HG03025 (cell line): ENCODE measurements around the gene GRAMD4.

ENCODE experiments used
- ATAC-seq: cut with Tn5 transposase; IDR thresholded peaks from one replicate; pipeline ENCODE4 v1.9.1; 2021; ENCODE audit warnings: mild to moderate bottlenecking, moderate library complexity; ENCODE audit not compliant: unreplicated experiment, low FRiP score

GRAMD4 gene, protein sequence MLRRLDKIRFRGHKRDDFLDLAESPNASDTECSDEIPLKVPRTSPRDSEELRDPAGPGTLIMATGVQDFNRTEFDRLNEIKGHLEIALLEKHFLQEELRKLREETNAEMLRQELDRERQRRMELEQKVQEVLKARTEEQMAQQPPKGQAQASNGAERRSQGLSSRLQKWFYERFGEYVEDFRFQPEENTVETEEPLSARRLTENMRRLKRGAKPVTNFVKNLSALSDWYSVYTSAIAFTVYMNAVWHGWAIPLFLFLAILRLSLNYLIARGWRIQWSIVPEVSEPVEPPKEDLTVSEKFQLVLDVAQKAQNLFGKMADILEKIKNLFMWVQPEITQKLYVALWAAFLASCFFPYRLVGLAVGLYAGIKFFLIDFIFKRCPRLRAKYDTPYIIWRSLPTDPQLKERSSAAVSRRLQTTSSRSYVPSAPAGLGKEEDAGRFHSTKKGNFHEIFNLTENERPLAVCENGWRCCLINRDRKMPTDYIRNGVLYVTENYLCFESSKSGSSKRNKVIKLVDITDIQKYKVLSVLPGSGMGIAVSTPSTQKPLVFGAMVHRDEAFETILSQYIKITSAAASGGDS

DNA sequence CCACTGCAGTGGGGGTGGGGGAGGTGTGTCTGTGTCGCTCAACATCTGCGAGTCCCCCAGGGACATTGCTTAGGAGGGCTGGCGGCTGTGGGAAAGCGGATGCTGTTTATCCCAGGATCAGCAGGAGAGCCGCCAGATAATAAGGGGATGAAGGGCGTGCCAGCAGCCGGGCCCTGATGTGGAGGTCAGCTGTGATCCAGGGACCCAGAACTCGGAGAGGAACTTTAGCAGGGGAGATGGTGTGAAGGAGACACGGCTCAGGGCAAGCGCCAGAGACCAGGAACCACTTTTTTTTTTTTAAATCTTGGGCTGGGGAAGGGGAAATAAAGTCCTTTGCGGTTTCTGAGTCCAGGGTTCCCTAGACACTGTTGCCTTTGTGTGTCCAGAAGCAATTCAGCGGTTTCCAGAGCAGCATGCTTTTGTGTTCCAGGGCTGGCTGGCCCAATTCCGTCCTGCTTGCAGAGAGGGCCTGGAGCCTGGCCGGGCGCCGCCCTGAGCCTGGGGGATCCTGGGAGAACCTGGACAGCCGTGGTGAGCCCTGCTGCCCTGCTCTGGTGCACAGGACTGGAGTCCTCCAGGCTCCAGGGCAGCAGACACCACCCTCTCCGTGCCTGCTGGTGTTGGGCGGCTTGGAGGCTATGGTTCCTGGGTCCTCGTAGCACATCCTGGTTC, at the start of gene GRAMD4:
GRAMD4 (plus strand) TSS at position 557 of the 672 bp plus-strand sequence. CDS start 6,414 bp downstream, outside the sequence.
- no peak for ATAC-seq

DNA sequence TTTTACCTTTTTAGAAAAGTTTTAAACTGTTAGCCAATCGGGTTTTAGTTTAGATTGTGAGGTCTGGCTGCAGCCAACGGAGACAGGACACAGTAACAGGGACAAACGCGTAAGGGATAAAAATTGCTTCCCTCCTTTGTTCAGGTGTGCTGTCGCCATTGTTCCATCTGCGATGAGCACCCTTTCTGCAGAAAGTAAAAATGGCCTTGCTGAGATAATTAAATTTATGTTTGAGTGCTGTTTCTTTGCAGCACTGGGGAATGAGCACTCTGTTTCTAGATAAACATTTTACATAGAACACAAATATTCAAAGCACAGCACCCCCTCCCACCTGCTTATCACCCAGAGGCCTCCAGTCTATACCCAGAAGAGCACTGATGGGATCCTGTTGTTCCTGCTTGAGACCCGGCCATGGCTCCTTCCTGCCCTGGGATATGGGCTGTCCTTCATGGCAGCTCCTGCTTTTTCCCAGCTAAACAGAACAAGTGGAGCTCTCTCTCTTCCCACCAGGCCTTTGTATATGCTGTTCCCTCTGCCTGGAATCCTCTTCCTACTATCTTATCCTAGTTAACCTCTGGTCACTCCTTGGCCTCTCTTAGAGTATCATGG, 48.4 kb upstream of the GRAMD4 start:
- ATAC-seq = no peak

DNA sequence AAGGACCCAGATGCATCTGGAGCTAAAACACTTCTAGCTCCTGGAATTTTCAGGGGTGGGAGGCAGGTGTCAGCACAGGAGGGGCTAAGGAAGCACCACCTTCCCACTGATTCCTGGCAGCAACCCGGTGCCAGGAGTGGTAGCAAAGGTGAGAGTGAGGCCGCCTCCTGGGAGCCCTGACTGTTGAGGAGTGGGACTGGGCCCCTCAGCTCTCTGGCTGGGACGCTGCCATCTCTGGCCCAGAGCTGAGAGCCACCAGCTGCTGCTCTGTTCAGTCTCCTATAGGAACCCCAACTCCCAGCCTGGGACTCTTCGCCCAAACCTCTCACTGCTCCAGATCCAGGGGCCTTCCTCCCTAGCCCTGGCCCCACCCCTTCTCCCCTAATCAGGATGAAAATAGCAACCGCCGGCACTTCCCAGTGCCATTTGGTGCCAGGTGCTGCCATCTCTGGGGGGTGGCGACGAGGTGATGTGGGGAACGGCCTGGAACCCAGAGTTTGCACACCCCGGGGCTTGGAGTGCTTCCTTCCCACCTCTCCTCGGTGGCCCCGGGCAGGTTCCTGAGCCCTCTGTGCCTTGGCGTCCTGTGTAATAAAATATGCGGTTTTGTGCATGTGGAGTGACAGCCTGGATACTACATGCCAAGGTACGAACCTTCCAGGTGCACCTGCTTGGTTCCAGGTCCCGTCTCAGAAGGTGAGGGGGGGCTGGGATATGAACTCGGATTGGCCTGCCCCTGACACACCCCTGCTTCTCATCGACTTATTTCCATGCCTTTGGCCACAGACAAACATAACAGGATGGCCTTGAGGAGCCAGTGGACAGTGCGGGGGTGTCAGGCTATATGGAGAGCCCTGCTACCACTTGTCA, 47.0 kb upstream of the GRAMD4 start:
- no peak for ATAC-seq

DNA sequence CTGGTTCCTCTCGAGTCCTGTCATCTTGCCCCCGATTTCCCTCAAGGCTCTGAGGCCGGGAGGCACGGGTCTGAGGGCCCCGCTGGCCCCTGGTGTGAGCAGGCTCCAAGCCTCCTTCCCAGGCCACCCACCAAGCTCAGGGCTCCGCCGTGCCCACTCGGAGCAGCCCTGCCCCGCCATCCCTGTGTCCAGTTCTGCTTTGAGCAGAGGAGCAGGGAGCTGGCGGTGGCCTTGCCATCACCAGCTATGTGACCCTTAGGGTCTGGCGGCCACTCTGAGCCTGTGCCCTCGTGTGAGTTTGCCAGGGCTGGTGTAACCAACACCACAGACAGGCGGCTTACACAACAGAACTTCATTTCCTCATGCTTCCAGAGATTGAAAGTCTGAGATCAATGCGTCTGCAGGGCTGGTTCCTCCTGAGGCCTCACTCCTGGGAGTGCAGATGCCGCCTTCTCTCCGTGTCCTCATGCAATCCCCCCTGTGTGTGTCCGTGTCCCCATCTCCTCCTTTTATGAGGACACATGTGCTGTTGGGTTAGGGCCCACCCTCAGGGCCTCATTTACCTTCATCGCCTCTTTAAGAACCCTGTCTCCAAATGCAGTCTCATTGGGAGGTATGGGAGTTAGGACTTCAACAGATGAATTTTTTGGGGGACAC, 46.3 kb upstream of the GRAMD4 start:
- ATAC-seq = no peak

DNA sequence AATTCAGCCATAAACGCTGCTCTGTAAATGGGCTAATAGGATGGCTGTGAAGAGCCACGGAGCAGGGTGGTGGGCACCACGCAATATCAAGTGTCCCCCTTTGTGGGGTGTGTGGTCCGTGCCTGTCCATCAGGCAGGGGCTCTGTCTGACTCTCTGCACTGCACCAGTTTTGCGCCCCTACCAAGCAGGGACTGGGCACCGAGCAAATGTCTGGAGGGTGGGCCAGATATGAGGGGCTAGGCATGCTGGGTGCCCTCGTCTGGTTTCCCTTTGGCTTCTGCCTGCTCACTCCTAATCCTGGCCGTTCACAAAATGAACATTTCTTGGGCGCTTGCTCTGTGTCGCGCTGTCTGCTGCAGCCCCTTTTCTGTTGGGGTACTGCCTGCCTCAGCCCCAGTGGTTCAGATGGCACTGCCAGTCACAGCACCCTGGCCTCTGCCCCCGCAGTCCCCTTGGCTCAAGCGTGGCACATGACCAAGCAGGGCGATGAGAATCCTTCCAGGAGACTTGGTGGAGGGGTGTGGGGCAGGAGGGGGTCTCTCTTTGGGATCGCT, 45.7 kb upstream of the GRAMD4 start:
- no peak for ATAC-seq

DNA sequence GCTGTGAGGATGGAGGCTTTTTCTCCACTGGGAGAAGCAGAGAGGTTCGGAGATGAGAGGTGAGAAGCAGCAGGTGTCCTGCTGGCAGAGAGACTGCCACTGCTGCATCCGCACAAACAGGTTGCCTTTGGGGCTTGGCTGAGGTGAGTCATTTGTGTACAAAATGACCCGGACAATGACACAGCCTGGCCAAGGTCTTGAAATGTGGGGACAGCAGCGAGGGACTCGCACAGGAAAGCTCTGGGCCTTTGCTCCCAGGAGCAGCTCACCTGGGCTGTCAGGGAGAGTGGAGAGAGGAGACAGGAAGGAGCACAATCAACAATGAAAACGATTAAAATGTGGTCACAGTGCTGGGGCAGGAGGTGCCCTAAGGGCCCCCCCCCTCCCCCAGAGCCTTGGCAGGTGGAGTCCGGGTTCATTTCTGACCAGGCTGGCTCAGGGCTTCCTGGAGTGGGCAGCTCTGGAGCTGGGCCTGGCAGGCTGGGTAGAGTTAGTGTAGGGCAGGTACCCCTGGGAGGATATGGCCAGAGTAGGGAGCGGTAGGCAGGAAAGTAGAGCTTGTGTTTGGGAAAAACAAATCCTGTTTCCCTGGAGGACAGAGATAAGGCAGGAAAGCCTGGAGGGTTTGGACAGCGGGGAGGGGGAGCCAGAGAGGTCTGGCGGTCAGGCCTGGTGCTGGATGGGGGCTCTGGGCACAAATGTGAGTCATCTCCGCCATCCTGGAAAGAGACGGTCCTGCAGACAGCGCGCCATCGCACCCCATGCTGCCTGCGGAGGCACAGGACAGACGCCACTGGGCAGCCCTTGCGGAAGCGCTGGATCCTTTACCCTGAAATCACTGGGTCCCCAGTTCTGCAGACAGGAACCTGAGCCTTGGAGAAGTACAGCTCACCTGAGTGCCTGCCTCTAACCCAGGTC, 44.9 kb upstream of the GRAMD4 start:
- ATAC-seq = no peak

DNA sequence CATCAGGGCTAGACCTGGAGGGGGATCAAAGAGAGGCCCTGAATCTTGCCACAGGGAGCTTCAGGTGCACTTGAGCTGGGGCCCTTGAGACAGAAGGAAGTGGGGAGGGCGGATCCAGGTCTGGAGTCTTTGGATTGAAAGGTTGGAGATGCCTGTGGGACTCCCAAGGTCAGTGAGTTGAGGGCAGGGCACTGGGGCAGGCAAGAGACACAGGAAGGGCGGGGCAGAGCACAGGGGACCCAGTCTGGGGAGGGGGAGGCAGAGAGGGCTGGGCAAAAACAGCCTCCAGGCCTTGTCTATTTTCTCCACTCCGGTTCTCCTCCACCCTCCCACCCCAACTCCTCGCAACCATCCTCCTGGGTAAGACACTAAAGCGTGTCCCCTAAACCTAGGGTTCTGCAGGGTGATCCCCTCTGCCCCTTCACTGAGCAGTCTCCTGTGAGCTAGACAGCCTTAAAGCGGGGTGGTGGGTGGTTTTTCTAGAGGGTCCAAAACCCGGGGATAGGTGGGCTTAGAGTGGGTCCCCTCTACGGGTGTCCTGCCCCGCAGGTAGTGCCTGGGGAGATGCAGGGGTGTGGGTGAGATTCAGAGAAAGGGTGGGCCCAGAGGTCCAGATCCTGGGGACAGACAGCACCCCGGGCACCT, 44.2 kb upstream of the GRAMD4 start:
- no peak for ATAC-seq

DNA sequence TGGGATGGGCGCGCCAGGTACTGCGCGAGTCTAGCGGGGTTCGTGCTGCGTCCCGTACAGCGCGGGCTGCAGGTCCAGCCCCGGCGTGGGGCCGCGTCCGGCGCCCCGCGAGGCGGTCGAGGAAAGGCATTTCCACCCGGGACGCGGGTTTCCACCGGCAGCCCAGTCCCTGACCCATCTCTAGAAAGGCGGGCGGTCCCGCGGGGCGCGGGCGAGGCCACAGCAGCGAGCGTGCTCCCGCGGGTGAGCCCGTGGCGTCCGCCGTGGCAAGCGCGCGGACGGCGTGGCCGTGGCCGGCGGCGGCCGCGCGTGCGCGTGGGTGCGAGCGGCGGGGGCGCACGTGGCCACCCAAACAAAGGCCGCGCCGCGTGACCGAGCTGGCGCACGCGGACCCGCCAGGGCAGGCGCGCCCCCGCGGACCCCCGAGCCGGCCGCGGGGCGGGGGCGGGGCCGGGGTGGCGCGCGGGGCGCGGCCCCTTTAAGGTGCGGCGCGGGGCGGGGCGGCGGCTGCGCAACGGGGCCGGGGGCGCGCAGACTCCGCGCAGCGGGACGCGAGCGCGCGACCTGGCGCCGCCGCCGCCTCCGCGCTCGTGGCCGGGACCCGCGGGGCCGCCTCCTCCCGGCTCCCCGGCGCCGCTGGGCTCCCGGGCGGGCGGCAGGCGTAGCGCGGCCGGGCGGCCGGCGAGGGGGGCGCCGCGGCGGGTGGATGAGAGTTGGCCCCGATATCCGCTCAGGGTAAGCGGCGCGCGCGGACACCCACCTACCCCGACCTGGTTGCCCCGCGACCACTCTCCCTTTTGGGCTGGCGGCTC, 43.4 kb upstream of the GRAMD4 start:
- no peak for ATAC-seq

DNA sequence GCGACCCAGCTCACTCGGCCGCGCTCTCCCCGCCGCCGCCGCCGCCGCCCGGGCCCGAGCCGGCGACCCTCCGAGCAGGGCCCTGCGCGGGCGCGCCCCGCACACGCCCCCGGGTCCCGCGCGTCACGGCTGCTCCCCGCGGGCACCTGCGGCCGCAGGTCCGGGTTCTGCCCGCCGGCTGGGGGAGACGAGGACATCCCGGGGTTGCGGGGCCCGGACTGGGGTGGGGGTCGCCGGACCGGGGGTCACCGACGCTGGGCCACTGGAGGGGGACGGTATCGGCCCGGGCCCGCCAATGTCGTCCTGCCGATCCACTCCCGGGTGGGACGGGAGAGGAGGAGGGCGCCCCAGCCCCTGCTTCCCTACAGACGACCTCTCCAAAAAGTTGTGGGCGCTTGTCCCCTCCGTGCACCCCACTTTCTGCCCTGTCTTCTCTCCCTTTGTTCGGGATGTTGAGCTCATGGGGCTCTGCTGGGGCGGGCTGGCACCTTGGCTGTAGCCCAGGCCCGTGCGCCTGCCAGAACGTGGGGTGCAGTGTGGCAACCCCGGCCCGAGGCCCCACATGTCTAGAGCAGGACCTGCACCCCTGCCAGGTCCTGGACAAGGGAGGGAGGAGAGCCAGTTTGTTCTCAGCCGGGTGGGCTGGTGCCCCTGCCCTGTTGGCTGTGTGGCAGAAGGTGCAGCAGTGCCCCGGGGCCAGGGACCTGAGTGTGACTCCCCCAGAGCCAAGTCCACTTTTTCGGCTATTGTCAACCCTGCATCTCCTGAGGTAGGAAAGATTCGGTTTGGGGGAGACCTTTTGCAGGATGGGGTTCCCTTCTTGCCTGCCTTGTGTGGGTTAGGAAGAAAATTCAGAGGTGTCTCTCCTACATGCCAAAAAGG, 42.6 kb upstream of the GRAMD4 start:
- no peak for ATAC-seq

DNA sequence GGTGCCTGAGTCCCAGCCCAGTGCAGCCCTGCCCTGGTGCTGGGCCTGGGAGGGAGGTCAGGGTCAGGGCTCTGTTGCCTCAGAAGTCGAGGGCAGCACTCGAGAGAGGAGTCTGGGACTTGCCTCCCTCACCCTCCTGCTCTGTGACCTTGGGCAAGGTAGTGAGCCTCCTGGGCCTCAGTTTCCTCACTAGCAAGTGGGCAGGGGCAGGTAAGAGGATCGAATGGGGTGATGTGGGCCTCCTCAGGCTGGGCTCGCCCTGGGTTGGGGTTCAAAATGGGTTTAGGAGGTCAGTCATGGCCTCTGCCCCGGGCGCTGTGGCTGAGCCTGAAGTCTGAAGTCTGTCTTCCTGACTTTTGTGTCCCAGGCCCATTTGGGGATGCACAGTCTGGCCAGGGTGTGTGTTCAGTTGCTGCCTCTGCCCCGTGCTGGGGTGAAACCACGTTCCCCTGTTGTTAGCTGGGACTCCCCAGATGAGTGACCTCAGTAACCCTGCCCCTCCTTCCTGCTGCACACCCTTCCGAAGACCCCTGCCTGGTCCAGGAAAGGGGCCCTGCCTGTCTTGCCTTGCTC, 41.8 kb upstream of the GRAMD4 start:
- no peak for ATAC-seq

DNA sequence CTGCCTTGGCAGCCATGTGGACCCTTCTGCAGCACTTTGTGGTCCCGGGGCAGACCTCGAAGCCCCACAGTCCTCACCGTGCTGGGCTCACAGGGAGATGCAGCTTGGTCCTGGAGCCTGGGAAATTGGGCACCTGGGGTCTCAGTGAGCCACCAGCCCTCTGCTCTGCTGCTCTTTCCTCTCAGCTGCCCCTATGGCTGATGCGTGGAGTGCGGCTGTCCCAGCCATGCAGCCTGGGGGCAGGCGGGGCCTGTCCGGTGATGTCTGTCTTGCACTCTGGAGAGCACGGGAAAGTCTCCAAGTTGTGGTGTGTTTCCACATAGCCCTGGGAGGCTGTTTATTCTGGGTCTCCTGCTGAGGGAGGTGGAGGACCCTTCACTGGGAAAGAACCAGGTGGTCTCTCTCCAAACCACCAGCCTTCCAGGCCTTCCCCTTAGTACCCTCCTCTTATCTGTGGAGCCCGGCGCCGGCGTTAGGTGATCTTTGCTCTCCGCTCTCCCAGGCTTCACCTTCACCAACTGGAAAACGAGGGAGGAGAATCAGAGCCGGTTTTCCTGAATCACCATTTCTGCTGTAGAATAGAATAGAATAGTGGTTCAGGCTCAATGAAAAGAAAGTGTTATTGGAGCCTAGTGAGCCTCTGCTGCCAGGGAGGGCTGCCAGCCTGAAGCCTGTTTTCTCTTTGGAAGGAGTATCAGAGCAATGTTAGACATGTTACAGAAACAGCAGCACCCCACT, 41.2 kb upstream of the GRAMD4 start:
- ATAC-seq = no peak

DNA sequence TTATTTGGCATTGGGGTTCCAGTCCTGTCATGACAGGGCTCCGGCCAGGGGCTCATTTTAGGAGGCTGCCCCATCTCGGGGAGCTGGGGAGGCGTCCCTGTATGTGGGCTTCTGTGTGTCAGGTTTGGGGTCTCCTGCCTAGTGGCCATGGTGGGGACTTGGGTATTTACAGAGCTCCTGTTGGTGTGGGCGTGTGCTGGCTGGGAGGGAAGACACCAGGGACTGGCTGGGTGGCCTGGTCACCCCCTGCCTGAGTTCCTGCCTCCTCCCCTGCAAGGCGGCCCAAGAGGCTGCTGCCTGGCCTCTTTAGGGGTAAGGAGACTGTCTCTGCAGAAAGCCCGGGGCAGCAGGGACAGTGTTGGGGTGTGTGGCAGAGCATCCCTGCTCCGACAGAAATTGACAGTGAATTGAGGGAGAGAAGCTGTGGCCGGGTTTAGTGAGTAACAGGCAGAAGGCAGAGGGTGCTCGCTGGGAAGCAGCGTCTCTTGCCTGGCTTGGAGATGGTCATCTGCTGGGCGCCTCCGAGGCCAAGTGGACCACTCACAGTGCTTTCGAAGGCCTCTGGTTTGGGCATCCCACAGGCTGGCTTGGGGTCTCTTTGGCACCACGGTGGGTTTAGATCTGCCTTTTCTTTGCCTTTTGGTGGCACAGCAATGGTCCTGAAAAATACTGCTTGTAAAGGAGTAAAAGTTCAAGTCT, 40.3 kb upstream of the GRAMD4 start:
- no peak for ATAC-seq

DNA sequence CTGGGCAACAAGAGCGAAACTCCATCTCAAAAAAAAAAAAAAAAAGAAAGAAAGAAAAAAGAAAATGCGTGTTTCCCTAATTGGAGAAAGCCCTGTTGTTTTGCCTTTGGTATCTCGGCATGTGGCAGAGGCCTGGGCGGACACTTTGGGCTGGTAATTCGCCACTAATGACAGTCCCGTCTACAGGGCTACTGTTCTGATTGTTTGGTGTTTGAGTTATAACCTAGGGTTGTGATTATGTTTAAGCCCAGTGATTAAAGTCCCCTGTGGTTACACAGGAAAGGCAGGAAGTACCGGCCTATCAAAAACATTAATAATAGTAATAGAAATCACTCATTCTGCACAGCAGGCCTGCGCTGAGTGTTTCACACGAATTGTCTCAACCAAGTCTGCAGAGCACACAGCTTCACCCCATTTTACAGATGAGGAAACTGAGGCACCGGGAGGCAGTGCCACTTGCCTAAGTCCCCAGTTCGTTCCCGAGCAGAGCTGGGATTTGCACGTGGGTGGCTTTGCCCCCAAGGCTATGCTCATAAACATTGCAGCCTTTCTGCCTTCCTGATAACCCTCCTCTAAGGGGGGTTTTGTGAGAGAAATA, 39.1 kb upstream of the GRAMD4 start:
- ATAC-seq = no peak

DNA sequence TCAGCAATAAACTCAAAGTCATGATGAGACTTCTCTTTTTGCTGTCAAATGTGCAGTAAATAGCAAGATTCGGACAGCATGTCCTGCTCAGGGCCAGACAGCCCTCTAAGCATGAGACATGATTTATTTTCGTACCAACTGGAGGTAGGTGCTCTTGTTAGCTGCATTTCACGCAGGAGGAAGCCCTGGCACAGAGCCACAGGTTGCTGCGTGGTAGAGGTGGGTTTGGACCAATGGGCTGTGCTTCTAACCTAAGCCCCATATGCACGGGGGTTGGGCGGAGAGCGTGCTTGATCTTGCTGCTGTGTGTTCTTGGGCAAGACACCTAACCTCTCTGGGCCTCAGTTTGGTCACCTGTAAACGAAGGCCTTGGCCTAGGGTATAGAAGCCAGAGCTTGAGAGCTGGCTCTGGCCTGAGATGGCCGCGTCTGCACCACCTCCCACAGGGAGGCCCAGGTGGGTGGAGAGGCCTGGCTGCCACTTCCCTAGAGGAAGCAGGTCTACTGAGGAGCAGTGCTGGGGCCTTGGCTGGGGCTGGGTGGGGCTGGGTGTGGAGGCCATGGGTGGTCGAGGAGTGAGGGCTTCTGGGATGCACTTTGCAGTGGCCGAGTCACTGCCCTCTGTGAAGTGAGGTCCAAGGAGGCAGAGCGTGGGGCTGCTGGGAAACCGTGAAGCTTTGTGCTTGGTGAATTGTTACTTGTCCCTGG, 38.5 kb upstream of the GRAMD4 start:
- ATAC-seq = no peak
